Hepatocyte (in vitro differentiated cells): ENCODE results near the gene IDUA.

ENCODE experiments used
- CTCF ChIP-seq: fragments of 200-600 bp; sonication (generic); IDR thresholded peaks from 2 replicates; pipeline ENCODE4 v1.5.1; 2016; ENCODE audit warnings: antibody characterized with exemption, mild to moderate bottlenecking; ENCODE audit not compliant: poor library complexity
- EZH2 ChIP-seq: fragments of 200-600 bp; sonication (generic); IDR thresholded peaks from 2 replicates; pipeline ENCODE4 v1.6.1; 2016; ENCODE audit warnings: antibody characterized with exemption, mild to moderate bottlenecking, borderline replicate concordance
- EZH2phosphoT487 ChIP-seq: fragments of 200-600 bp; sonication (generic); IDR thresholded peaks from one replicate; pipeline ENCODE4 v1.6.1; 2018; ENCODE audit warnings: antibody characterized with exemption, mild to moderate bottlenecking, low read depth, moderate library complexity; ENCODE audit not compliant: unreplicated experiment, severe bottlenecking

- TF ChIP-seq CTCF, result no peak
- no peak for TF ChIP-seq EZH2phosphoT487
- no peak for TF ChIP-seq EZH2
Measured at GRCh38 chr4:1000686-1001260, 13.9 kb downstream of the IDUA start.
